ENCODE data around the gene ADGRF3. TPM values are rescaled to one million over a fixed set of nuclear protein-coding genes. Genes with fewer than 3 reads are reported as not detected.
A peak's percentile ranks its signal among the peaks of the same experiment; 100 is the strongest.

ADGRF3 gene
- total RNA-seq, 1 experiment from 2014 or later = 0.48 TPM

DNA sequence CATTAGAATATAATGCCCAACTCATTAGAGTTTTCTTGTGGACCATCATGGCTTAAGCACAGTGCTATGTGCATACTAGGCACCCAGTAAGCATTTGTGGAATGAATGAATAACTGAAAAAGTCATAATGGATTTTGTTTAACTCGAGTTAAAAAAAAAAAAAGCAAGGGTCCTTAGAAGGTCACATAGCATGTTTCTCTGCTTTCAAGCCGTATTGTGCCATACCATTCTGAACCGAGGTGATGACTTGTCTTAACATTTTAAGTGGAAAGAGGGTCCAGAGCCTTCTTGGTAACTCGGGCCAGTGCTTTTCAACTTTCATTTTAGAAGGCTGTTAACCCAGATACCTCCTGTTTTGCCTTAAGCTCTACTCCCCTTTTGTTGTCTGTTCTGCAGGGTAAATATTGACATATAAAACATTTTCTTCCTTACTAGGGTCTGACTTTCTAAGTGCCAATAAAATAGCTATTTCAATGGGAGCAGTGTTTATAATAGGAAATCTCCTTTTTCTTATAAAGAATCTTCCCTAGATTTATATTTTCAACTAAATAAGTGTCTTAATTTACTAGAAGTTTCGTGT, 787 bp upstream of the ADGRF3 start:
- CTCF ChIA-PET = interaction anchor here (0.9 kb wide), 1 partner anchor 156 kb away, joined by 4 read pairs; no protein-coding TSS in a partner anchor
- peak overlapping the region; percentile 85 for H3K4me3 ChIP-seq
- no TSS peak for BruUV-seq (replicated peaks)
- no peak overlapping the region for H2AFZ ChIP-seq
- H3K9me2 ChIP-seq (ENCODE audit: insufficient read depth) = no peaks in the 10 kb centered on the region
- H3F3A ChIP-seq (ENCODE audit: insufficient read depth, low read depth) = peaks cover 20% of the 10 kb centered on the region; the same call in 1 of the 2 replicates
- no peak for DNase-seq
- no peaks in the 10 kb centered on the region for H3K9me3 ChIP-seq (ENCODE audit: insufficient read depth, low read depth)
- peaks cover 86% of the 10 kb centered on the region for H3K79me2 ChIP-seq (ENCODE audit: low read depth)
- peaks cover 47% of the 10 kb centered on the region for H3K4me1 ChIP-seq (replicated peaks; ENCODE audit: insufficient read depth)
- H3K36me3 ChIP-seq (ENCODE audit: low read depth) = no peaks in the 10 kb centered on the region
- POLR2A ChIA-PET (ENCODE audit: unreplicated experiment) = interaction anchor here (0.6 to 1.9 kb wide), 2 partner anchors 8 to 468 kb away, joined by 3 to 31 read pairs; no protein-coding TSS in a partner anchor
- peak overlapping the region; percentile 72 for H3K27ac ChIP-seq
- no peak for TF ChIP-seq EZH2 (IDR thresholded peaks at IDR 0.05; ENCODE audit: low read depth)
- TF ChIP-seq, protein P1, sequence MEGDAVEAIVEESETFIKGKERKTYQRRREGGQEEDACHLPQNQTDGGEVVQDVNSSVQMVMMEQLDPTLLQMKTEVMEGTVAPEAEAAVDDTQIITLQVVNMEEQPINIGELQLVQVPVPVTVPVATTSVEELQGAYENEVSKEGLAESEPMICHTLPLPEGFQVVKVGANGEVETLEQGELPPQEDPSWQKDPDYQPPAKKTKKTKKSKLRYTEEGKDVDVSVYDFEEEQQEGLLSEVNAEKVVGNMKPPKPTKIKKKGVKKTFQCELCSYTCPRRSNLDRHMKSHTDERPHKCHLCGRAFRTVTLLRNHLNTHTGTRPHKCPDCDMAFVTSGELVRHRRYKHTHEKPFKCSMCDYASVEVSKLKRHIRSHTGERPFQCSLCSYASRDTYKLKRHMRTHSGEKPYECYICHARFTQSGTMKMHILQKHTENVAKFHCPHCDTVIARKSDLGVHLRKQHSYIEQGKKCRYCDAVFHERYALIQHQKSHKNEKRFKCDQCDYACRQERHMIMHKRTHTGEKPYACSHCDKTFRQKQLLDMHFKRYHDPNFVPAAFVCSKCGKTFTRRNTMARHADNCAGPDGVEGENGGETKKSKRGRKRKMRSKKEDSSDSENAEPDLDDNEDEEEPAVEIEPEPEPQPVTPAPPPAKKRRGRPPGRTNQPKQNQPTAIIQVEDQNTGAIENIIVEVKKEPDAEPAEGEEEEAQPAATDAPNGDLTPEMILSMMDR (conservative IDR thresholded peaks at IDR 0.05) = no peak
- intact Hi-C loops (cut with micrococcal nuclease; ENCODE audit: unreplicated experiment) = loop anchor here (10.0 kb wide), 1 partner anchor 117 kb away; no protein-coding TSS in a partner anchor
- peak overlapping the region; percentile 96 for H3K4me2 ChIP-seq
- no peaks in the 10 kb centered on the region; the same call in 1 of the 2 replicates for H4K20me1 ChIP-seq (ENCODE audit: insufficient read depth)
- H3K27me3 ChIP-seq (ENCODE audit: insufficient read depth, low read depth) = no peaks in the 10 kb centered on the region

DNA sequence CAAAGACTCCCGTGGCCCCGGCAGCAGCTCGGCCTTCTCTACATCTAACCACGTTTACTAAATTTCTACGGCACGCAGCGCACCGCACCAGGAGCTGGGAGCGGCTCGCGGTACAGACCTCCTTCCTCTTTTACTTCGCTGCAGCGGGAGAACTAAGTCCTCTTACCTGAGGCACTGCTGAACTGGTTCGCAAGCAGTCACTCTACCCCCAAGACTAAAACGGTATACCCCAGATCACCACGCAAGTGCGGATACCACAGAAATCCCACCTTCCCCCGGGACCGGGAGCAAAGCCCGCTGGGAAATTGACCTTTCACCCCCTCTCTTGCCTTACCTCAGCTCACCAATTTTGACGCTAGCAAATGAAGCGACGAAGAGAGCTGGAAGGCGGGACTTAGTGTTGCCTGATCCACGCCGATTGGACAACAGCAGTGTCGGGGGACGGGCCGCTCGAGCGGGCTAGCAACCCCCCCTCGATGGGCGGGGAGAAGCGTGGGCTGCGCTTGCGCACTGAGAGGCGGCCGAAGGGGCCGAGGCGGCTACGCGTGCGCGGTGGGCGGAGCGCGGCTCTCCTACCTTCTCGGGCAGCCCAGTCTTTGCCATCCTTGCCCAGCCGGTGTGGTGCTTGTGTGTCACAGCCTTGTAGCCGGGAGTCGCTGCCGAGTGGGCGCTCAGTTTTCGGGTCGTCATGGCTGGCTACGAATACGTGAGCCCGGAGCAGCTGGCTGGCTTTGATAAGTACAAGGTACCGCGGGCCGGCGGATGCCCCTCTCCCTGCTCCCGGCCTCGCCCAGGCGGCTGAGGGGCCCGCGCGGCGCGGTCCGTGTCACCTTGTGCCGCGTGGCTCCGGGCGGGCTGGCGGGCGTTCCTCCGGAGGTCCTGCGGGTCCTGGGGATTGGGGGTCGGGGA, 790 bp downstream of the ADGRF3 start, which contains the start of gene SELENOI:
Gene SELENOI (plus strand): TSS at position 599 of the 909 bp plus-strand sequence. CDS start 90 bp downstream, at position 689.
- no TSS peak for BruUV-seq (replicated peaks)
- Histone ChIP-seq H3K4me3 (peak within 1 kb of the TSS; percentile 85), H3K9me3 (ENCODE audit: insufficient read depth, low read depth) (no peaks in the 10 kb centered on the region), H3K9me2 (ENCODE audit: insufficient read depth) (no peaks in the 10 kb centered on the region), H3K27ac (peak within 1 kb of the TSS; percentile 84), H2AFZ (peak within 1 kb of the TSS; percentile 83), H3K36me3 (ENCODE audit: low read depth) (no peaks in the 10 kb centered on the region), H3K4me1 (replicated peaks; ENCODE audit: insufficient read depth) (peaks cover 42% of the 10 kb centered on the region), H4K20me1 (ENCODE audit: insufficient read depth) (no peaks in the 10 kb centered on the region; the same call in 1 of the 2 replicates), H3K27me3 (ENCODE audit: insufficient read depth, low read depth) (no peaks in the 10 kb centered on the region), H3K79me2 (ENCODE audit: low read depth) (peaks cover 70% of the 10 kb centered on the region), H3F3A (ENCODE audit: insufficient read depth, low read depth) (peaks cover 20% of the 10 kb centered on the region; the same call in 1 of the 2 replicates), H3K4me2 (peak within 1 kb of the TSS; percentile 96)
- ChIA-PET POLR2A (ENCODE audit: unreplicated experiment) (interaction anchor here (0.5 to 1.9 kb wide), 12 partner anchors 10 to 1063 kb away, joined by 3 to 31 read pairs (median 4); no protein-coding TSS in a partner anchor), CTCF (interaction anchor here (0.6 to 0.7 kb wide), 2 partner anchors 9 to 467 kb away, joined by 3 to 7 read pairs; partner anchors contain the start of gene ASXL2)
- intact Hi-C loops (cut with micrococcal nuclease; ENCODE audit: unreplicated experiment) = loop anchor here (10.0 kb wide), 1 partner anchor 119 kb away; no protein-coding TSS in a partner anchor
- no peak for TF ChIP-seq EZH2 (IDR thresholded peaks at IDR 0.05; ENCODE audit: low read depth)
- TF ChIP-seq, protein P1 (conservative IDR thresholded peaks at IDR 0.05) = no peak
- DNase-seq = peak; percentile 98 to 99

DNA sequence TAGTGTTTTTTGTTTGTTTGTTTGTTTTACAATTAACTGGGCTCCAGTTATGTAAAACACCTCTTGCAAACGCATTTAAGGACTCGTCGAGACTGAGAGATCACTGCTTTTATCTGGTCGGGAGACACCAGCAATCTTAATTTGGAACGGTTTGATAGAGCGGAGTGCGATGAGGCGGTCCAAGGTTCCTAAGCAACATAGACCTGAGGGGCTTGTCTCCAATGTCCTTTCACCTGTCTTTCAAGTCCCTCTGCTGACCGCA, 1.4 kb downstream of the ADGRF3 start:
- TF ChIP-seq, protein P1 (conservative IDR thresholded peaks at IDR 0.05) = no peak
- no peak for TF ChIP-seq EZH2 (IDR thresholded peaks at IDR 0.05; ENCODE audit: low read depth)
- Histone ChIP-seq H2AFZ (peak overlapping the region; percentile 83), H3K27me3 (ENCODE audit: insufficient read depth, low read depth) (no peaks in the 10 kb centered on the region), H3K27ac (peak overlapping the region; percentile 84), H3K4me3 (peak overlapping the region; percentile 85), H3K4me1 (replicated peaks; ENCODE audit: insufficient read depth) (peaks cover 42% of the 10 kb centered on the region), H3K4me2 (peak overlapping the region; percentile 86), H3K79me2 (ENCODE audit: low read depth) (peaks cover 64% of the 10 kb centered on the region), H3F3A (ENCODE audit: insufficient read depth, low read depth) (peaks cover 20% of the 10 kb centered on the region; the same call in 1 of the 2 replicates), H3K9me3 (ENCODE audit: insufficient read depth, low read depth) (no peaks in the 10 kb centered on the region), H3K36me3 (ENCODE audit: low read depth) (no peaks in the 10 kb centered on the region), H3K9me2 (ENCODE audit: insufficient read depth) (no peaks in the 10 kb centered on the region), H4K20me1 (ENCODE audit: insufficient read depth) (no peaks in the 10 kb centered on the region; the same call in 1 of the 2 replicates)
- BruUV-seq (replicated peaks) = TSS peak; percentile 99
- POLR2A ChIA-PET (ENCODE audit: unreplicated experiment) = interaction anchor here (0.5 to 1.9 kb wide), 8 partner anchors 10 to 422 kb away, joined by 3 to 31 read pairs (median 4); no protein-coding TSS in a partner anchor
- no peak for DNase-seq
- intact Hi-C loops (cut with micrococcal nuclease; ENCODE audit: unreplicated experiment) = loop anchor here (10.0 kb wide), 1 partner anchor 120 kb away; no protein-coding TSS in a partner anchor
- CTCF ChIA-PET = interaction anchor here (0.7 to 0.8 kb wide), 2 partner anchors 10 to 41 kb away, joined by 3 read pairs; no protein-coding TSS in a partner anchor
